ENCODE results near the gene ADD1.
A peak's percentile ranks its signal among the peaks of the same experiment; 100 is the strongest.

Gene ADD1

DNA sequence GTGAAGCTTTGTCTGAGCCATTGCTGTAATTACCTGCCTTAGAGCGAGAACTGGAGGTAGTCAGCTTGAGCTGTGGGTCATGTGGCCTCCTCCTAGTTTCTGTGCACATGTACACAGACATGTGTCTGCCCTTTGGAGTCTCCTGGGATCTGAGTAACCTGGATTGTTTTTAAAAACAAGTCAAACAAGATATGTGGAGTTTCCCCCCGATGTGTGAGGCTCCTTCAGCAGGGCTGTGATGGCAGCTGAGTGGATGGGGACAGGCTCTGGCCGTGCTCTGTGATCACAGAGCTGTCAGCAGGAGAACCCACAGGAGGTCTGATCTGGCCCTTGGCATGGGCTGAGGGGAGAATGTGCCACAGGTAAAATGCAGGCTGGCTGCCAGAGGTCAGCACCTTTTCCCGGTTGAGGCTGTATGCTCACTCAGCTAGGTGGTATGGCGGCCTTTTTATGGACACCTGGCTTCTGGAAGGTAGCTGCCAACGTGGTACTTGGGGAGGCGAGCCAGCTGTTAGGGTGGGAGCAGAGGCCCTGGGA, 81.2 kb downstream of the ADD1 start:
- peak; percentile 19 for DNase-seq

DNA sequence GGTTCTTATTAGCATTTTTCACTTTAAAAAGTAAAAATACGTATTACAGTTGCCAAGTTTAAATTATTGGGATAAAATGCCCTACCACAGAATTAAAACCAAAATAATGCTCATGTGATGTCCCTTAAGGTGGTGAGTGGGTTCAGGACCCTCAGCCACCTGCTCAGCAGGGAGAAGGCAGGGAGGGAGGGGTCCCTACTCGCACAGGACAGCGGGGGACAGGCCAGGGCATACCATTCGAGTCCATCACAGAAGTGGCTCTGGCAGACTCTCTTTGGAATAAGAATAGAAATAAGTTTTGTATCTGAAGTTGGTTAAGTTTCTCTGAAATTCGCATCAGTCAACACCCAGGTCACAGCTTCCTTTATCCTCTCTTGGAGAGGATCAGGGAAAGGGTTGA, 81.9 kb downstream of the ADD1 start:
- no peak for DNase-seq

DNA sequence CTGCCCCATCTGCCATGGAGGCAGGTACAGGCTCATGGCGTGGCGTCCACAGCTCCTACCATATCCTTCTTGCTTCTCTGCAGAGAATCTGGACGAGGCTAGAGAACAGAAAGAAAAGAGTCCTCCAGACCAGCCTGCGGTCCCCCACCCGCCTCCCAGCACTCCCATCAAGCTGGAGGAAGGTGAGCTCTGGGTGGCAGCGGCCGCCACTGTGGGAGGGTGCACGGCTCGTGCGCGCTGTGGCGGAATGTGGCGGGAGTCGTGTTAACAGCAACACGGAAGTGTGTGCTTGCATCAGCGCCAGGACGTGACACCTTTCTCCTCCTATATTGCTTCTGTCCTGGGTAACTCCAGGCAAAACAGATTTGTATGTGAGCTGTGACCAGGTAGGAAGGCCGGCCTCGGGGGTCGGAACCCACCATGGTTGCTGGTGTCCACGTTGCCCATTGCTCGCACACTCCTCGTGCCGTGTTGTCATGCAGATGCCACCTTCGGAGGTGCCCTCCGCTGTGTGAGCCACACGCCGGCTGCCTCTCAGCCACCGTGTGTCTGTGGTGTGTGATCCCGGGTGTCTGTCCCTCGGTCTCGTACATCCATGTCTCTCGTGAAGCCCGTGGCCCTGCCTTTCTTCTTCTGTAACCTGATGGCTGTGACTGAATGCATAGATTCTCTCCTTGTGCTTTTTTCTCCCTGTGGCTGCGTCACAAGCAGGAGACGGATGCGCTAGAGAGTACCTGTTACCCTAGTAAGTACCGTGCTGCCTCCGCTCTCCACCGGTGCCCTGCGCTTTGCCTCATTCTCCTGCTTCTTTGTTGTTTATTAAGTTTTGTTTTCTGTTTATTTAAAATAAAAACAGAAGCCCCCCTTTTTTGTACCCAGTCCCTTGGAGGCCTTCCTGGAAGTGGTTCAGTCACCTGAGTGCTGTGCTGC, 82.6 kb downstream of the ADD1 start:
- DNase-seq, result peak; percentile 9

DNA sequence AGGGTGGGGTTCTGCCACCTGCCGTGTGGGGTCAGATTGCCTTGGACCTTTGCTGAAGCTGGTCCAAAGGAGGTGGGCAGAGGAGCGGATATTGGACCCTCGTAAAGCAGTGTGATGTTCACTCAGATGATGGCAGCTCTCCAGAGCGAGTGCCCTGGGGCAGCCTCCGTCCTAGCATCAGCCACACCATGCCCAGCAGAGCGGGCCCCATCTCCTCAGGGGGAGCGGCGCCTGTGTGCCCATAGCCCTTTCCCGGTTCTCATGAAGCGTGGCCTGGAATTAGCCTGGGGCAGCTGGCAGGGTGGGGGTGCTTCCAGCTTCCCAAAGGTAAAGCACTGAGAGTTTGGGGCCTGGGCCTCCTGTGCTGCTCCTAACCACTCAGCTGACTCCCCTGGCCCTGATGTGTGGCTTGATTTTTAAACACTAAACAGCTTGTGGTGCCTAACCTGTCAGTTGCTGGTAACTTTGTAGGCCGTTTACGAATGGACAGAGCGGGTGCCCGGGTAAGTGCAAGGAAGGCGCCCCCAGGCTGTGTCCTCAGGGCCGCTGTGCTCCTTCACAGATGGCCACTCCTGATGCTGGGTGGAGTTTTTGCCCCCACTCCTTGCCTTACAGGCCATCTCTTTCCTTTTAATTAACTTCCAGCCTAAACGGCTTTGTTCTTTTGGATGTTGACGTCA, 83.5 kb downstream of the ADD1 start:
- peak; percentile 26 for DNase-seq

DNA sequence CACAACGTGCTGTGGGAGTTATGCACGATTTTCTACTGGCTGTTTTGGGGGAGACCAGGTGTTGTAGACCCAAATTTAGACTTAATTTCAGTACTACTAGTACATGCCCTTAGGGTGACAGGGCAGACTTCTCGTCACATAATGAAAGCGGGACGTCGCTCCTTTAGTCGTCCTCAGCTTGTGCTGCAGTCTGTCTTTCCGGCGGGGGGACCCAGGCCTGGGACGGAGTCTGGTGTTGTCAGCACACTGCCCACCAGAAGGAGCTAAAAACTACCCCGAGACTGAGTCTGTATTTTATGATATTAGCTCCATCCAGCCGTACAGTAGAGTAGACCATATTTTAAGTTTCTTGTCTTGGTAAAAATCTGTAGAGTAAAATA, 84.0 kb downstream of the ADD1 start:
- DNase-seq, result peak; percentile 17

- peak; percentile 30 for DNase-seq
Observed at GRCh38 chr4:2928242-2929176, 84.9 kb downstream of the ADD1 start.

DNA sequence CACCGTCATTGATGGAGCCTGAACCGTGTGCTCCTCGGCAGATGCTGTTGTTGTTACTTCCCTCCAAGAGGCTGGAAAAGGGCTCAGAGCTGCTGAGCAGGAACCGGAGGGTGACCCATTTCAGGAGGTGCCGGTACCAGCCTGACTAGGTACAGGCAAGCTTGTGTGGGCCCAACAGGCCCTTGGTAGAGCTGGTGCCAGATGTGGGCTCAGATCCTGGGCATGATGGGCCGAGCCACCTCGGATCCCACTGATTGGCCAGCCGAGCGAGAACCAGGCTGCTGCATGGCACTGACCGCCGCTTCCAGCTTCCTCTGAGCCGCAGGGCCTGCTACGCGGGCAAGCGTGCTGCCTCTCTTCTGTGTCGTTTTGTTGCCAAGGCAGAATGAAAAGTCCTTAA, 85.8 kb downstream of the ADD1 start:
- DNase-seq, result peak; percentile 19

DNA sequence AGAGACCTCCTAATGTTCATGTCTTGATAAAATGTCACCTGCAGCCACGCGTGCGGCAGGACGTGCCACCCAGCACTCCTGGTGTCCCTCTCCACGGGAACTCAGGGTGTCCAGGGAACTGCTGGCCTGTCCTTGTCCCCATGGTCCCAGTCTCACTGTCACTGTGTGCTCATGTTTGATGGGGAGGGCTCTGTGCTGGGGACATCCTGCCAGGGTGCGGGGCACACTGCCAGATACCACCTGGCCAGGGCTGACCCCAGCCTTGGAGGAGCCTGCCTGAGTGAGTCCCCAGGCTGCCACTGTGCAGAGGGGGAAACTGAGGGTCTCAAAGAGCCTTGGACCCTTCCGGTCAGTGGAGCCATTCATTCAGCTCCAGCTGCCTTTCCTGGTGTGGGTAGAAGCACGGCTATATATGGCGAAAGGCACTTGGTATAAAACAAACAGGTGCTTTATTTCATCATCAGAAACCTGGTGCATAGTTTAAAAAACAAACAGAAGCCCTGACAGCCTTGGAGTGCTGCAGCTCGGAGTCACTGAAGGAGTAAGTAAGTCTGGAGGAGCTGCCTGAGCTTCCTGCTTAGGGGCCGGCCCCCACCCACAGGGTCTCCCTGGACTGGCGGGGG, 86.6 kb downstream of the ADD1 start:
- DNase-seq, result peak; percentile 25

- DNase-seq, result peak; percentile 37
Observed at GRCh38 chr4:2930758-2931511, 87.3 kb downstream of the ADD1 start.

- peak; percentile 45 for DNase-seq
Observed at GRCh38 chr4:2931512-2932301, 88.1 kb downstream of the ADD1 start.

DNA sequence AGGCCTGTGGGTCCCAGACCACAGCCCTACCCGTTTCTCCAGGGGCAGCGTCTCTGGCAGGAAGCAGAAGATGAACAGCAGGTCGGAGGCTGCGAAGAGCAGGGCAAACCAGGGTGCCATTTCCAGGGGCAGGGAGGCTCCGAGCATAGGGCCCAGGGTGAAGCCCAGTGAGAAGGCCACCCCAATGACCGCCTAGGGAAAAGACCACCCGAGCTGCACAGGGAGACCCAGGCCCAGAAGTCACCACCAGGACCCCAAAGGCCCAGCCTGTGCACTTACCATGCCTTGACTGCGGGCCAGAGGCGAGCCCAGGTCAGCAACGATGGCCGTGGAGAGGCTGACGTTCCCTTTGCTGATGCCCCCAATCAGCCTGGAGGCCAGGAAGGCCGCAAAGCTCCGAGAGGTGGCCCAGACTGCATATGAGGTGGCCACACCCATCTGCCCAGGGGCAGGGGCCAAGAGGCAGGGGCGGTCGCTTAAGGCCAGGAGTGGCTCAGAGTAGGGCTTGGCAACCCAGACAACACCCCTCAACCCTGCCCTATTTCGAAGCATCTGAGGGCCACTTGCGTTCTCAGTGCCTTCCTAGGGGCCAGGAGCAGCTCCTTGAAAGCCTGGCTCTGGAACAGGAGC, 88.8 kb downstream of the ADD1 start:
- DNase-seq, result peak; percentile 30

DNA sequence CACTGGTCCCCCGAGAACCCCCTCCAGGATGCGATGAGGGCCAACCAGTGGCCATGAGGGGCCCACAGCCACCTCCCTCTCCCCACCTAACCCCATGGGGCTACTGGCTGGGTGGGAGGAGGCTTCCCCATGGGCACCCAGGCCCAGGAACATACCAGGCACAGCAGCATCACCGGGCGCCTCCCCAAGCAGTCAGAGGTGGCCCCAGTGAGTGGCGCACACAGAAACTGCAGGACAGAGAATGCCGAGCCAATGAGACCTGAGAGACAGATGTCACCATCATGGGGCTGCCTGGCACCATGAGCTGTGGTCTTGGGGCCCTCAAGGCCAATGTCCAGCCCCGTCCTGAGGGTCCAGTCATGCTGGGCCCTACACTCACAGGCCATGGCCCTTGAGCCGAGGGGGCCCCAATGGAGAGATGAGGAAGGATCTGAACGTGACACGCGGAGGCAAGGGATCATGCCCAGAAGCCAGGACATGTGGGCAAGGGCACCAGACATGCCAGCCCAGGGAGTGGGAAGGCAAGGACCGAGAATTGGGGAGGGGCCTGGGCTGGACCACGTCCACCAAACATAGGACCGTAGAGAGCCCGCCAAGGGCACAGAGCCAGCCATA, 89.4 kb downstream of the ADD1 start:
- DNase-seq, result peak; percentile 32

DNA sequence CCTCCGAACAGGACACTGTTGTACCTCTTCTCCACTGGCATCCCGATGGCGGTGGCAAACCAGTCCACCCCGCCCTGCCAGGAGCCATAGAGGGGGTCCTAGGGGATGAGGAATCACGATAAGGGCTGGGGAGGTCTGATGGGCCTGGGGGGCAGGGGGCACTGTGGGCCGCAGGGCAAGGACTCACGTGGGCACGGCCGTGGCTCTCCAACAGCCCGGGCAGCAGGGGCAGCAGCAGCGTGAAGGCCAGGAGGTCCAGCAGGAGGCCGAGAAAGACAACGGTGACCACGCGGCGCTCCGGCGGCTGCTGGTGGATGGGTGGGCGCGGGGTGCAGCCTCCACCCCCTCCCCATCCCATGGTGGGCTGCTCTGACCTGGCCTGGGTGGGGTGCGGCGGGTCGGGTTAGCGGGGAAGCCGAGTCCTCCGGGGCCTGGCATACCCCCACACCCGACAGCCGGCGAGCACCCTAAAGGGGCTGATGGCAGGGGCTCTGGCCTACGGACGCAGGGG, 90.0 kb downstream of the ADD1 start:
- peak; percentile 38 for DNase-seq

GRCh38 chr4:2934077-2934812, 90.6 kb downstream of the ADD1 start:
- DNase-seq, result peak; percentile 49

GRCh38 chr4:2934813-2935761, 91.4 kb downstream of the ADD1 start:
- DNase-seq, result peak; percentile 99

DNA sequence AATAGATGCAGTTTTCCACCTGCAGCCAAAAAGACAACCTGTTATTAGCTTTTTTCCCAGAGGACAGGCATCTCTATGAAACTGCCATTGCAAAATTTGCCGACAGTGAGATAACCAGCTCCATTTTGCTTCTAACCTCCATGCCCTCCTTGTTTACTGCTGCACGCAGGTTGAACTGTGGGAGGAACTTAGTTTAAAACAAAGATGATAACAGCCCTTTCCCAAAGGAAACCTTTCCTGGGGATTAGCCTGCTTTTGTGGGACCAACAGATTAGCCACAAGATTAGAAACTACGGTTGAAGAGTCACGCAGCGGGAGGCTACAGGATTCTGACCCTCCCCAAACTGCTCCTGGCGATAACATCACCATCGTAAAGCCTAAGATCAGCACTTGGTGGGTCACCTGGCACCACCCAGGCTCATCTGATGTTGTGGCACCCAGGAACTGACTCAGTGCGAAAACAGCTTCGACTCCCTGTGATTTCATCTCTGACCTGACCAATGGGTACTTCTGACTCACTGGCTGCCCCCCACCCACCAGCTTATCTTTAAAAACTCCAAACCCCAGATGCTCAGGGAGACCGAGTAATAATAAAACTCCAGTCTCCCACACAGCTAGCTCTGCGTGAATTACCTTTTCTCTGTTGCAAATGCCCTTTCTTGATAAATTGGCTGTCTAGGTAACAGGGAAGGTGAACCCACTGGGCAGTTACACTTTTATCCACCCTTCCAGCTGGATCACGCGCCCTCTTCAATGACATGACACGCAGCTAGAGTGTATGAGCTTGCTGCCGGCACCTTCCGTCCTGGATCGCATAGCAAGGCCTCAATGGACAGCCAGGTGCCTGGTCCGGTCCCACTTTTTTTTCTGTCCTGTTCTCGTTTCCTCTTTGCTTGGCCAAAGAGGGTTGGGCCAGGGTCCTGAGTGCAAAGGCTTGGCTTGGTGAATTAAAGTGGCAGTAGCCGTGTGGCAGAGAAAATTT, 92.4 kb downstream of the ADD1 start:
- DNase-seq, result peak; percentile 73
